Neural progenitor cell (in vitro differentiated cells): ENCODE results near the gene ZCCHC13.

ENCODE experiments used
- CTCF ChIP-seq: fragments of 200-600 bp; sonication (generic); IDR thresholded peaks from 2 replicates; pipeline ENCODE4 v1.5.1; 2017; ENCODE audit warnings: antibody characterized with exemption, mild to moderate bottlenecking
- EZH2 ChIP-seq: fragments of 200-600 bp; sonication (generic); IDR thresholded peaks from 2 replicates; pipeline ENCODE4 v1.6.1; 2017; ENCODE audit warnings: antibody characterized with exemption, mild to moderate bottlenecking, moderate library complexity

- no peak for TF ChIP-seq CTCF
- no peak for TF ChIP-seq EZH2
These were observed 47.8 kb downstream of the ZCCHC13 start for GRCh38 chrX:74351760-74352159.
